Nucleus accumbens (tissue), 56 donors: Measurements from ENCODE around the gene NKG7.

Source experiments
- DNase-seq, 56 donors: peaks; one replicate each; lab custom pipeline; 2025; lab: John Stamatoyannopoulos, UW

Gene NKG7

GRCh38 chr19:51365211-51365964, 7.1 kb downstream of the NKG7 start:
- peak in 27 of 56 donors; percentile 6 to 55 (median 28) for DNase-seq

GRCh38 chr19:51364200-51365106, 8.0 kb downstream of the NKG7 start:
- peak in 19 of 56 donors; percentile 3 to 59 (median 16) for DNase-seq

- DNase-seq, result no peak
Observed at GRCh38 chr19:51361239-51361638, 11.2 kb downstream of the NKG7 start.

- DNase-seq, result peak in 1 of 56 donors; percentile 12
Observed at GRCh38 chr19:51359294-51359693, 13.2 kb downstream of the NKG7 start.

GRCh38 chr19:51357952-51358351, 14.5 kb downstream of the NKG7 start:
- DNase-seq, result no peak

- no peak for DNase-seq
Observed at GRCh38 chr19:51356159-51356801, 16.2 kb downstream of the NKG7 start.

- DNase-seq, result peak in 41 of 56 donors; percentile 4 to 71 (median 43)
Observed at GRCh38 chr19:51354742-51355148, 17.7 kb downstream of the NKG7 start.

- peak in 1 of 56 donors; percentile 5 for DNase-seq
Observed at GRCh38 chr19:51354103-51354741, 18.2 kb downstream of the NKG7 start.

GRCh38 chr19:51352783-51353360, 19.6 kb downstream of the NKG7 start:
- DNase-seq, result no peak

- no peak for DNase-seq
Observed at GRCh38 chr19:51351266-51351990, 21.0 kb downstream of the NKG7 start.

GRCh38 chr19:51347209-51347928, 25.1 kb downstream of the NKG7 start:
- no peak for DNase-seq

- no peak for DNase-seq
Observed at GRCh38 chr19:51346742-51347141, 25.7 kb downstream of the NKG7 start.

- DNase-seq, result no peak
Observed at GRCh38 chr19:51345076-51345620, 27.3 kb downstream of the NKG7 start.

- no peak for DNase-seq
Observed at GRCh38 chr19:51342631-51343569, 29.6 kb downstream of the NKG7 start.

- no peak for DNase-seq
Observed at GRCh38 chr19:51341976-51342580, 30.4 kb downstream of the NKG7 start, which contains the start of gene VSIG10L. Gene VSIG10L, minus strand, starts transcription at chr19:51342139. Its CDS starts 15 bp downstream, at chr19:51342124.

- DNase-seq, result no peak
Observed at GRCh38 chr19:51341066-51341465, 31.4 kb downstream of the NKG7 start.
